PFSK-1 (cell line): ENCODE results near the gene FAAH.

Experiments used
- FOXP2 ChIP-seq: optimal IDR thresholded peaks from 2 replicates; pipeline ENCODE3; 2011; ENCODE audit warnings: borderline replicate concordance, control low read depth, inconsistent platforms; ENCODE audit not compliant: insufficient read depth; ENCODE audit errors: extremely low read length, extremely low read depth
- POLR2AphosphoS5 ChIP-seq: IDR thresholded peaks from 2 replicates; pipeline ENCODE4 v1.6.1; 2012; ENCODE audit warnings: low read depth, mild to moderate bottlenecking, control low read depth, low read length, moderate library complexity
- REST ChIP-seq, 2 experiments: IDR thresholded peaks; 2 replicates each; pipeline versions ENCODE4 v1.6.1 to v1.8.0; 2011 to 2012; ENCODE audit warnings: low read depth in 2 of 2, low read length in 2 of 2, control low read depth in 1 of 2, inconsistent platforms in 1 of 2, mild to moderate bottlenecking in 1 of 2, moderate library complexity in 1 of 2; ENCODE audit not compliant: insufficient read depth in 1 of 2
- SIN3A ChIP-seq: IDR thresholded peaks from 2 replicates; pipeline ENCODE4 v1.6.1; 2012; ENCODE audit warnings: mild to moderate bottlenecking, low read length, moderate library complexity, borderline replicate concordance; ENCODE audit not compliant: insufficient read depth
- TAF1 ChIP-seq: IDR thresholded peaks from 2 replicates; pipeline ENCODE4 v1.6.1; 2012; ENCODE audit warnings: low read length, control low read depth, borderline replicate concordance; ENCODE audit not compliant: insufficient read depth

FAAH gene

GRCh38 chr1:46372431-46372830 is 21.7 kb upstream of the FAAH start:
- TF ChIP-seq SIN3A (no peak), REST (IDR thresholded peaks at IDR 0.05; ENCODE audit: insufficient read depth in 1 of 2, low read depth in 2 of 2, low read length in 2 of 2) (no peak), FOXP2 (no peak), POLR2AphosphoS5 (no peak), TAF1 (no peak)

- TF ChIP-seq SIN3A (no peak), REST (IDR thresholded peaks at IDR 0.05; ENCODE audit: insufficient read depth in 1 of 2, low read depth in 2 of 2, low read length in 2 of 2) (no peak), TAF1 (no peak), FOXP2 (no peak), POLR2AphosphoS5 (no peak)
Measured at GRCh38 chr1:46379996-46380395, 14.1 kb upstream of the FAAH start.

DNA sequence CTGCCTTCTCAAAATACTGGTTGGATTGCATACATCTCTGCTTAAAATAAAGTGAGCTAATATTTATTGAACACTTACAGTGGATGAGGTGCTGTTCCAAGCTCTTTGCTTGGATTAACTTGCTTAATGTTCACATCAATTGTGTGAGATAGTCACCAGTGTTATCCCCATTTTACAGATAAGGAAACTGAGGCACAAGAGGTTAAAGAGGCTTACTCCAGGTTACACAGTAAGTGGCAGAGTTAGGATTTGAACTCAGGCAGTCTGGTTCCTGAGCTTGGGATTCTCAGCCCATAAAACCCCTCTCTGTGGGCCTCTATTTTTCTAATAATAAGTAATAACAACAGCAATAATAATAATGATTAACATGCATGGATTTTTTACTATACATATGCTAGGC is 13.6 kb upstream of the FAAH start:
- no peak for TF ChIP-seq REST (IDR thresholded peaks at IDR 0.05; ENCODE audit: insufficient read depth in 1 of 2, low read depth in 2 of 2, low read length in 2 of 2)
- no peak for TF ChIP-seq TAF1
- no peak for TF ChIP-seq FOXP2
- no peak for TF ChIP-seq SIN3A
- TF ChIP-seq POLR2AphosphoS5: no peak

DNA sequence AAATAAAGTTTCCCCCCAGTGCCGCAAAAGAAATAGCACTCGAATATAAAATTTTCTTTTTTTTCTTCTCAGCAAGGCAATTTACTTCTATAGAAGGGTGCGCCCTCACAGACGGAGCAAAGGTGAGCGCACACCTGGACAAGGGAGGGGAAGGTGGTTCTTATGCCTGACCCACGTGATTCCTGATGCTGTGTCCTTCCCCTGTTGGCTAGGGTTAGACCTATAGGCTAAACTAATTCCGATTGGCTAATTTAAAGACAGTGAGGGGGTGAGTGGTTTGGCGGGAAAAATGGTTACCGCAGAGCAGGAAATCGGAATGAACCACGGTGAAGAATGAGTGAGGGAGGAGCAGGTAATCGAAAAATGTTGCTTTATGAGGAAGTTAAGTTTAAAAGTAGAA is 607 bp upstream of the FAAH start:
- no peak for TF ChIP-seq POLR2AphosphoS5
- TF ChIP-seq FOXP2: no peak
- no peak for TF ChIP-seq REST (IDR thresholded peaks at IDR 0.05; ENCODE audit: insufficient read depth in 1 of 2, low read depth in 2 of 2, low read length in 2 of 2)
- no peak for TF ChIP-seq TAF1
- TF ChIP-seq SIN3A: no peak

GRCh38 chr1:46394872-46395465 is 852 bp downstream of the FAAH start:
- TF ChIP-seq FOXP2 (no peak), TAF1 (no peak), SIN3A (no peak)
